H1 (cell line): ENCODE data around the gene STAT4. TPM values are rescaled to one million over a fixed set of nuclear protein-coding genes. Genes with fewer than 3 reads are reported as not detected.

Experiments
- CTCF ChIA-PET: fragments of 300-600 bp; sonication (Branson Sonifier 250); formaldehyde crosslinking; loops from one replicate; lab custom pipeline; 2021; ENCODE audit not compliant: partially characterized antibody; lab: Charles Lee
- POLR2A ChIA-PET: fragments of 300-600 bp; sonication (Branson Sonifier 250); formaldehyde crosslinking; loops from one replicate; lab custom pipeline; 2021; ENCODE audit warnings: inconsistent platforms; ENCODE audit not compliant: partially characterized antibody; lab: Charles Lee
- DNase-seq, 2 experiments: peaks; one replicate each; pipeline versions ENCODE4 v3.0.0 to v3.0.0-alpha.2; 2010 to 2022; ENCODE audit warnings: low spot score in 2 of 2, low read depth in 1 of 2, mixed read lengths in 1 of 2
- FAIRE-seq: peaks from 2 replicates; lab custom pipeline; 2011; peaks lifted over from hg19 to GRCh38; lab: Jason Lieb, UNC
- H2AFZ ChIP-seq: 2 replicates; pipeline ENCODE4 v1.8.1; 2012; ENCODE audit warnings: low read length, inconsistent platforms
- H2AK5ac ChIP-seq: 2 replicates; pipeline ENCODE4 v1.6.1; 2013; ENCODE audit warnings: low read depth, low read length
- H2BK120ac ChIP-seq: replicated peaks from 2 replicates; pipeline ENCODE3; 2013; ENCODE audit warnings: low read depth, low read length, inconsistent platforms
- H2BK12ac ChIP-seq: 2 replicates; pipeline ENCODE4 v1.6.1; 2013; ENCODE audit warnings: low read depth, low read length
- H2BK15ac ChIP-seq: 2 replicates; pipeline ENCODE4 v1.6.1; 2013; ENCODE audit warnings: low read length
- H2BK20ac ChIP-seq: 2 replicates; pipeline ENCODE4 v1.6.1; 2013; ENCODE audit warnings: low read length
- H2BK5ac ChIP-seq: 2 replicates; pipeline ENCODE4 v1.6.1; 2013; ENCODE audit warnings: low read depth, low read length
- H3K14ac ChIP-seq: 2 replicates; pipeline ENCODE4 v1.6.1; 2013; ENCODE audit warnings: inconsistent platforms; ENCODE audit not compliant: insufficient read length
- H3K18ac ChIP-seq: 2 replicates; pipeline ENCODE4 v1.6.1; 2013; ENCODE audit warnings: low read length; ENCODE audit errors: extremely low read depth
- H3K23ac ChIP-seq: 2 replicates; pipeline ENCODE4 v1.6.1; 2013; ENCODE audit warnings: inconsistent platforms; ENCODE audit not compliant: insufficient read length
- H3K23me2 ChIP-seq: 2 replicates; pipeline ENCODE4 v1.6.1; 2013; ENCODE audit warnings: low read depth, low read length
- H3K27ac ChIP-seq: 2 replicates; pipeline ENCODE4 v1.6.1; 2011; ENCODE audit warnings: low read depth, low read length, inconsistent platforms
- H3K27me3 ChIP-seq, 4 experiments: replicated peaks in 1 of 4; 1 replicate in 1 of 4; 2 replicates in 3 of 4; pipeline versions ENCODE4 v1.6.1 to v1.8.1; 2011 to 2013; ENCODE audit warnings: low read length in 3 of 4, mild to moderate bottlenecking in 3 of 4, inconsistent platforms in 2 of 4, mixed read lengths in 2 of 4, moderate library complexity in 1 of 4; ENCODE audit not compliant: control insufficient read depth in 3 of 4, insufficient read depth in 3 of 4; ENCODE audit errors: extremely low read depth in 1 of 4
- H3K36me3 ChIP-seq, 4 experiments: 2 replicates each; pipeline versions ENCODE4 v1.6.1 to v1.8.1; 2011 to 2013; ENCODE audit warnings: mild to moderate bottlenecking in 4 of 4, low read length in 3 of 4, moderate library complexity in 2 of 4, control low read depth in 1 of 4, inconsistent platforms in 1 of 4; ENCODE audit not compliant: insufficient read depth in 4 of 4, control insufficient read depth in 2 of 4
- H3K4ac ChIP-seq: replicated peaks from 2 replicates; pipeline ENCODE3; 2013; ENCODE audit warnings: low read length, low read depth, mixed read lengths, inconsistent platforms; ENCODE audit not compliant: insufficient read length
- H3K4me1 ChIP-seq, 4 experiments: replicated peaks in 1 of 4; 1 replicate in 1 of 4; 2 replicates in 3 of 4; pipeline versions ENCODE4 v1.6.1 to v1.8.1; 2011 to 2013; ENCODE audit warnings: low read length in 3 of 4, inconsistent platforms in 2 of 4, mixed read lengths in 1 of 4; ENCODE audit not compliant: insufficient read depth in 4 of 4, control insufficient read depth in 3 of 4
- H3K4me2 ChIP-seq, 2 experiments: 2 replicates each; pipeline versions ENCODE4 v1.6.1 to v1.8.1; 2011 to 2013; ENCODE audit warnings: low read depth in 2 of 2, low read length in 2 of 2, control low read depth in 1 of 2, inconsistent platforms in 1 of 2, mild to moderate bottlenecking in 1 of 2; ENCODE audit not compliant: insufficient read depth in 1 of 2
- H3K4me3 ChIP-seq, 4 experiments: fragments of 200-600, 300-600 bp in 1 of 4; sonication (generic), shearing (Covaris generic), sonication (Bioruptor Twin) in 1 of 4; 2 replicates each; pipeline versions ENCODE4 v1.5.1 to v1.8.1; 2011 to 2016; ENCODE audit warnings: low read length in 4 of 4, low read depth in 3 of 4, control low read depth in 2 of 4, inconsistent platforms in 2 of 4, mild to moderate bottlenecking in 2 of 4, mixed read lengths in 1 of 4, moderate library complexity in 1 of 4; ENCODE audit not compliant: insufficient read depth in 2 of 4; ENCODE audit errors: extremely low read depth in 1 of 4
- H3K56ac ChIP-seq: replicated peaks from 2 replicates; pipeline ENCODE3; 2013; ENCODE audit warnings: low read depth, mild to moderate bottlenecking, mixed read lengths, low read length, inconsistent platforms; ENCODE audit not compliant: insufficient read length
- H3K79me1 ChIP-seq: 2 replicates; pipeline ENCODE4 v1.6.1; 2013; ENCODE audit warnings: low read depth, low read length, control low read depth
- H3K79me2 ChIP-seq, 2 experiments: 2 replicates each; pipeline versions ENCODE4 v1.6.1 to v1.8.1; 2012 to 2013; ENCODE audit warnings: low read length in 2 of 2, mild to moderate bottlenecking in 2 of 2, inconsistent platforms in 1 of 2; ENCODE audit not compliant: insufficient read depth in 2 of 2, control insufficient read depth in 1 of 2
- H3K9ac ChIP-seq, 4 experiments: replicated peaks in 1 of 4; 1 replicate in 1 of 4; 2 replicates in 3 of 4; pipeline versions ENCODE4 v1.6.1 to v1.8.1; 2011 to 2013; ENCODE audit warnings: low read depth in 3 of 4, low read length in 3 of 4, control low read depth in 2 of 4, mild to moderate bottlenecking in 2 of 4, moderate library complexity in 2 of 4, inconsistent platforms in 1 of 4; ENCODE audit errors: extremely low read depth in 1 of 4
- H3K9me3 ChIP-seq, 2 experiments: 2 replicates each; pipeline versions ENCODE4 v1.6.1 to v1.8.1; 2012 to 2013; ENCODE audit warnings: mild to moderate bottlenecking in 2 of 2, moderate library complexity in 2 of 2, control low read depth in 1 of 2, inconsistent platforms in 1 of 2, low read depth in 1 of 2, low read length in 1 of 2, mixed read lengths in 1 of 2; ENCODE audit not compliant: insufficient read depth in 2 of 2
- H4K20me1 ChIP-seq, 2 experiments: replicated peaks in 1 of 2; 2 replicates each; pipeline versions ENCODE3 to v1.8.1; 2011 to 2013; ENCODE audit warnings: inconsistent platforms in 2 of 2, low read length in 2 of 2, mild to moderate bottlenecking in 1 of 2; ENCODE audit not compliant: insufficient read depth in 2 of 2, control insufficient read depth in 1 of 2
- H4K5ac ChIP-seq: 2 replicates; pipeline ENCODE4 v1.6.1; 2013; ENCODE audit warnings: low read length, low read depth, mixed read lengths, inconsistent platforms; ENCODE audit not compliant: insufficient read length
- H4K8ac ChIP-seq: 2 replicates; pipeline ENCODE4 v1.8.0; 2013; ENCODE audit warnings: mild to moderate bottlenecking, moderate library complexity, low read length, inconsistent platforms; ENCODE audit not compliant: insufficient read depth; ENCODE audit errors: extremely low read depth
- H4K91ac ChIP-seq: replicated peaks from 2 replicates; pipeline ENCODE3; 2013; ENCODE audit warnings: low read length, mixed read lengths, inconsistent platforms; ENCODE audit not compliant: insufficient read length
- BRCA1 ChIP-seq: IDR thresholded peaks from 2 replicates; pipeline ENCODE4 v1.6.1; 2012; ENCODE audit warnings: low read depth, low read length, improper control_type of control experiment
- CHD2 ChIP-seq: IDR thresholded peaks from 2 replicates; pipeline ENCODE4 v1.6.1; 2012; ENCODE audit warnings: low read length, improper control_type of control experiment
- CTBP2 ChIP-seq: IDR thresholded peaks from 2 replicates; pipeline ENCODE4 v1.7.0; 2011; ENCODE audit warnings: borderline replicate concordance, mild to moderate bottlenecking, moderate library complexity, mixed read lengths, low read length; ENCODE audit not compliant: insufficient read depth, insufficient read length
- WGBS, 2 experiments: shearing (Covaris generic) in 1 of 2; methylation state at CpG; one replicate each; pipeline versions ENCODE4 v1.1.6 to v1.1.7; 2013 to 2015; ENCODE audit warnings: low lambda C conversion rate in 2 of 2, mixed read lengths in 2 of 2, inconsistent platforms in 1 of 2, low coverage in 1 of 2, missing lambda C conversion rate in 1 of 2; ENCODE audit not compliant: insufficient replicate concordance in 2 of 2, insufficient coverage in 1 of 2, insufficient read length in 1 of 2; ENCODE audit errors: extremely low coverage in 1 of 2, missing lambda C conversion rate in 1 of 2; 5-methylcytosine and 5-hydroxymethylcytosine counted together
- polyA plus RNA-seq, 7 experiments: library from polyadenylated mRNA; depleted of rRNA in 3 of 7; stranded (reverse) in 5 of 7; unstranded in 2 of 7; fragments of >200 nt in 5 of 7; fragments of 200-250 nt in 2 of 7; gene quantifications; 1 replicate in 5 of 7; 2 replicates in 1 of 7; 4 replicates in 1 of 7; pipeline versions ENCODE4 v1.2.1 to v1.2.3, GENCODE V29; 2011 to 2013; ENCODE audit warnings: missing spikeins in 2 of 7, mixed read lengths in 2 of 7
- total RNA-seq: library from RNA; stranded (reverse); fragmentation: NEBNext Ultra II Directional; extraction: Animal tissue kit (Norgen Biotek cat#: 25700); gene quantifications from 2 replicates; pipeline ENCODE4 v1.2.1, GENCODE V29; 2021
- TF ChIP-seq, protein P1 (sequence below), 3 experiments: IDR thresholded peaks; 1 replicate in 2 of 3; 2 replicates in 1 of 3; pipeline versions ENCODE4 v1.5.1 to v1.6.1; 2011; ENCODE audit warnings: low read length in 3 of 3, mild to moderate bottlenecking in 3 of 3, inconsistent platforms in 2 of 3, low read depth in 1 of 3, moderate library complexity in 1 of 3; ENCODE audit not compliant: insufficient read depth in 1 of 3; ENCODE audit errors: control extremely low read depth in 1 of 3
- TF ChIP-seq, protein P2 (sequence below): IDR thresholded peaks from 2 replicates; pipeline ENCODE4 v1.6.1; 2012; ENCODE audit warnings: low read length, inconsistent platforms
- TF ChIP-seq, protein P3 (sequence below): IDR thresholded peaks from 2 replicates; pipeline ENCODE4 v1.6.1; 2011; ENCODE audit warnings: low read depth, mild to moderate bottlenecking, low read length; ENCODE audit not compliant: insufficient read depth

STAT4 gene
- total and polyA plus RNA-seq, 2 of the 8 experiments (the other 6 are each of a cell fraction or from before 2014, with no cell fraction given) = 0.36 to 0.63 TPM

DNA sequence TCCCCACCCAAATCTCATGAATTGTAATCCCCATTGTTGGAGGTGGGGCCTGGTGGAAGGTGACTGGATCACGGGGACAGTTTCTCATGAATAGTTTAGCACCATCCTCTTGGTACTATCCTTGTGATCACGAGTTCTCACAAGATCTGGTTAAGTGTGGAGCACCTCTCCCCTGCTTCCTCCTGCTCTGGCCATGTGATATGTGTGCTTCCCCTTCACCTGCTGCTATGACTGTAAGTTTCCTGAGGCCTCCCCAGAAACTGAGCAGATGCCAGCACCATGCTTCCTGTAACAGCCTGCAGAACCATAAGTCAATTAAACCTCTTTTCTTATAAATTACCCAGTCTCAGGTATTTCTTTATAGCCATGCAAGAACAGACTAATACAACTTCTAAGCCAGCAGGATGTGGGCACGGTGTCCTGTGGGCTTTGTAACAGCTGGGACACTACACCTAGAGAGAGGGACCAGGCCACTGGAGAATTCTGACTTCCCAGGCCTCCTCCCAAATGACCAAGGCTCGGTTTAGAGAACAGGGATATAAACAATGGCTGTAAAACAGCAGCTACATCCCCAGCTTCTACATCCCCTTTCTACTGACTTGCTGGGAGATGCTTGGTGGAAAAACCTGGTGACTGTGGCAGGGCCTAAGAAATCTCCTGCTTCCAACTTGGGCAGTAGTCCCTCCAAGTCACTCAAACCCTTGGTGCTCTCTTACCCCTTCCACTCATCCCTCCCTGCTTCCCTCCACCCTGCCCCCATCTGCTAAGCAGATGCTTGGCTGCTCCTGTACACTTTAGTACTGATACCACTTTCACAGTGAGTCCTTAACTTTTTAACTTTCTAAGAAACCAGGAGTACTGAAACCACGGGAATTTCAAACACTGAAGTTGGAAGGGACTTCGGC is 147.1 kb downstream of the STAT4 start:
- FAIRE-seq (no peak), DNase-seq (no peak)
- Histone ChIP-seq H3K4me2 (no peak overlapping the region), H4K20me1 (no peaks in the 10 kb centered on the region), H2BK120ac (no peak overlapping the region), H3K23ac (no peak overlapping the region), H3K14ac (no peak overlapping the region), H3K4me1 (no peaks in the 10 kb centered on the region), H3K27me3 (no peaks in the 10 kb centered on the region), H3K56ac (no peak overlapping the region), H2BK15ac (no peak overlapping the region), H3K36me3 (peaks cover 32 to 83% (median 69%) of the 10 kb centered on the region in 4 experiments), H2AFZ (no peak overlapping the region), H3K79me2 (no peaks in the 10 kb centered on the region), H3K4me3 (no peak overlapping the region), H4K91ac (no peak overlapping the region), H3K9me3 (no peaks in the 10 kb centered on the region), H3K23me2 (no peaks in the 10 kb centered on the region), H2BK12ac (no peak overlapping the region), H3K27ac (no peak overlapping the region), H3K9ac (no peak overlapping the region), H2BK5ac (no peak overlapping the region), H3K18ac (no peak overlapping the region), H2AK5ac (no peak overlapping the region), H3K79me1 (no peaks in the 10 kb centered on the region; the same call in 1 of the 2 replicates), H3K4ac (no peak overlapping the region), H2BK20ac (no peak overlapping the region), H4K8ac (no peak overlapping the region), H4K5ac (no peak overlapping the region)
- POLR2A ChIA-PET = no interaction called here
- CTCF ChIA-PET = interaction anchor here (3.7 kb wide), 1 partner anchor 9 kb away, joined by 15 read pairs; no protein-coding TSS in a partner anchor
- 94% methylated on average over 6 of the region's 6 CpGs; no CpG with 5 or more reads in 1 of the 2 experiments for WGBS, 2 experiments
- TF ChIP-seq CTBP2 = no peak
- TF ChIP-seq, protein P1, sequence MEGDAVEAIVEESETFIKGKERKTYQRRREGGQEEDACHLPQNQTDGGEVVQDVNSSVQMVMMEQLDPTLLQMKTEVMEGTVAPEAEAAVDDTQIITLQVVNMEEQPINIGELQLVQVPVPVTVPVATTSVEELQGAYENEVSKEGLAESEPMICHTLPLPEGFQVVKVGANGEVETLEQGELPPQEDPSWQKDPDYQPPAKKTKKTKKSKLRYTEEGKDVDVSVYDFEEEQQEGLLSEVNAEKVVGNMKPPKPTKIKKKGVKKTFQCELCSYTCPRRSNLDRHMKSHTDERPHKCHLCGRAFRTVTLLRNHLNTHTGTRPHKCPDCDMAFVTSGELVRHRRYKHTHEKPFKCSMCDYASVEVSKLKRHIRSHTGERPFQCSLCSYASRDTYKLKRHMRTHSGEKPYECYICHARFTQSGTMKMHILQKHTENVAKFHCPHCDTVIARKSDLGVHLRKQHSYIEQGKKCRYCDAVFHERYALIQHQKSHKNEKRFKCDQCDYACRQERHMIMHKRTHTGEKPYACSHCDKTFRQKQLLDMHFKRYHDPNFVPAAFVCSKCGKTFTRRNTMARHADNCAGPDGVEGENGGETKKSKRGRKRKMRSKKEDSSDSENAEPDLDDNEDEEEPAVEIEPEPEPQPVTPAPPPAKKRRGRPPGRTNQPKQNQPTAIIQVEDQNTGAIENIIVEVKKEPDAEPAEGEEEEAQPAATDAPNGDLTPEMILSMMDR (IDR thresholded peaks at IDR 0.05; ENCODE audit: control extremely low read depth in 1 of 3, insufficient read depth in 1 of 3, low read depth in 1 of 3, low read length in 3 of 3) = no peak
- TF ChIP-seq, protein P2, sequence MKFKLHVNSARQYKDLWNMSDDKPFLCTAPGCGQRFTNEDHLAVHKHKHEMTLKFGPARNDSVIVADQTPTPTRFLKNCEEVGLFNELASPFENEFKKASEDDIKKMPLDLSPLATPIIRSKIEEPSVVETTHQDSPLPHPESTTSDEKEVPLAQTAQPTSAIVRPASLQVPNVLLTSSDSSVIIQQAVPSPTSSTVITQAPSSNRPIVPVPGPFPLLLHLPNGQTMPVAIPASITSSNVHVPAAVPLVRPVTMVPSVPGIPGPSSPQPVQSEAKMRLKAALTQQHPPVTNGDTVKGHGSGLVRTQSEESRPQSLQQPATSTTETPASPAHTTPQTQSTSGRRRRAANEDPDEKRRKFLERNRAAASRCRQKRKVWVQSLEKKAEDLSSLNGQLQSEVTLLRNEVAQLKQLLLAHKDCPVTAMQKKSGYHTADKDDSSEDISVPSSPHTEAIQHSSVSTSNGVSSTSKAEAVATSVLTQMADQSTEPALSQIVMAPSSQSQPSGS = no peak
- TF ChIP-seq BRCA1 = no peak
- TF ChIP-seq, protein P3, sequence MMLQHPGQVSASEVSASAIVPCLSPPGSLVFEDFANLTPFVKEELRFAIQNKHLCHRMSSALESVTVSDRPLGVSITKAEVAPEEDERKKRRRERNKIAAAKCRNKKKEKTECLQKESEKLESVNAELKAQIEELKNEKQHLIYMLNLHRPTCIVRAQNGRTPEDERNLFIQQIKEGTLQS = no peak
- TF ChIP-seq CHD2 = no peak
